HG03025 (cell line): Measurements from ENCODE around the gene LY6G6C.

Experiments
- ATAC-seq: cut with Tn5 transposase; IDR thresholded peaks from one replicate; pipeline ENCODE4 v1.9.1; 2021; ENCODE audit warnings: mild to moderate bottlenecking, moderate library complexity; ENCODE audit not compliant: unreplicated experiment, low FRiP score

Gene LY6G6C

GRCh38 chr6:31687321-31687720 lies 34.2 kb downstream of the LY6G6C start:
- ATAC-seq = no peak

- no peak for ATAC-seq
Measured at GRCh38 chr6:31686483-31686882, 35.1 kb downstream of the LY6G6C start.

GRCh38 chr6:31683591-31683990 lies 38.0 kb downstream of the LY6G6C start:
- no peak for ATAC-seq

DNA sequence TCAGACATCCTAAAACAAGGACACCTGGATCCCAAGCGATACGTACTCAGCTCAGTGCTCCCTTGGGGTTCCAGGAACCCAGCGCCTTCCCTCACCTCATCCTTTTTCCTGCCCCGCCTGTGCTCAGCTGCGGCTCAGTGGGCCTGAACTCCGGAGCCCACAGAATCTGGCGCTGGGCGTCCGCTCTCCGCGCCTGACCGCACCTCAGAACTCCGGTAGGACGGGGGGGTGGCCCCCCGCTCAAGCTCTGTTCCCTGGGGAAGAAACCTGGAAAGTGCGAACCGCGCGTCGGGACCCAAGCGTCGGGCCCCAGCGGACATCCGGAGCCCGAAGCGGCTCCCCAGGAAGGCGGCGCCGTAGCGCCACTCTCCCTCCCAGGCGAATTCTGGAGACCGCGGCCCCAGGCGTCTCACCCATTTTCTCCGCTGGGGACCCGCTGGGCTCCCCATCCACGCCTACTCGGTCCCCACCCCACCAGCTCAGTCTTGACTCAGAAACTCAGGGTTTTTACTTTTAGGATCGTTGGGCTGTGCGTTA lies 40.3 kb downstream of the LY6G6C start:
- ATAC-seq = no peak

DNA sequence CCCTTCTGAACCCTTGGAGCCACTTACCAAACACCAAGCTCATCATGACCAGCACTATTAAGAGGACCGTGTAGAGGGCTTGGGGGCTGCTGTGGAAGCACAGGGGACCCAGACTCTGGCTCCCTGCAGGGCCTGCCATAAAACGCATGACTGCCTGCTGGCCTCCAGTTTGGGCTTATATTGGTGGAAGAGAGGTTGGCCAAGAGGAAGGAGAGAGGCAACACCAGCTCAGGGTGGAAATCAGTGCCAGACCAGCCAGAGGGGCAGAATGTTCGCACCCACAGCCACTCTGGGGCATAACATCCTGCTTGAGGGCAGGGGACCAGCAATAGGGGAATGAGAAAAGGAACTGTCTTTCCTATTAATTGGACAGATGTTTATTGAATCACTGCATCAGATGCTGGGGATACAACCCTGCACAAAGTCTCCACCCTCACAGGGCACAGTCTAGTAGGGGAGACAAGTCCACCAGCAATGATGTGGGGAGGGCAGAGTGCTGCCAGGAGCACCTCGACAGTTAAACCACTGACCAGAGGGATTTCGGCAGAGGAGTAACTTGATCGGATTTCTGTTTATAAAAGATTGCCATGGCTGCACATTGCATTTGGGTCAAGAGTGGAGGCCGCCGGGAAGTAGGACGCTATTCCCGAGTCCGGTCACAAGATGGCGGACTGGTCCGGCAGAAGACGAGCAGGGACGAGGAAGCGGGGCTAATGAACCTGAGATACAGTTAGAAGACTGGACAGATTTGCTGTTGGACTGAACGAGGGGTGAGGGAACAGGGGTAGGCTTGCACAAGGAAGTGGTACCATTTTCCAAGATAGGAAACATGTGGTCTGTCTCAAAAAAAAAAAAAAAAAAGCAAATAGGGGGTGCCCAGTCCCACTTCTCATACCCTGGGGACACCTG lies 41.1 kb downstream of the LY6G6C start, which contains the start of gene LY6G5C:
Gene LY6G5C, minus strand, starts transcription at position 842 of the 909 bp plus-strand sequence. Its CDS starts 694 bp downstream, at position 148.
- no peak for ATAC-seq

- no peak for ATAC-seq
Measured at GRCh38 chr6:31677955-31678354, 43.6 kb downstream of the LY6G6C start.

- no peak for ATAC-seq
Measured at GRCh38 chr6:31676904-31677303, 44.6 kb downstream of the LY6G6C start.

DNA sequence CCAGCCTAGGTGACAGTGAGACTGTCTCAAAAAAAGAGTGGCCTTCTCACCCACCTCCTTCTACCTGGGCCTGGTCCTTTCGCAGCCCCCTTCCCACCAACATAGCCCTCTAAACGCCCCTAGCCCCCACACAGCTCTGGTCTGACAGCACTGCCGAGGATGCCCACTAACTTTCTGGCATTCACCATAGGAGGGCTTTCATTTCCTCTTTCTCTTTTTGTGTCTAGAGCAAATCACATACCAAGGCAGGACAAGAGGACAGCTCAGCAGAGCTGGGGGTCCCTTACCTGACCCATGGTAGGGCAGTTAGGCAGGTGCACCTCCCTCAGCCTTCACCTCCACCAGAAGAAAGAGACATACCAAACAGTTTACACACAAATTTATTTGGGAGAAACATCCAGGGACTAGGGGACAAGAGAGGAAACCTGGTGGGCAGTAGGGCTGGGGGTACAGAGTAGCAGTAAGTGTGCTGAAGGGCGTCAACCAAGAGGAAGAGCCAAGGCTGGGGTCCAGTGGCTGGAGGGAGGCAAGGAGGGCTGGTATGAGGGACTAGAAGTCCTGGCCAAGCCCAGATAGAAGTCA lies 45.1 kb downstream of the LY6G6C start:
- no peak for ATAC-seq

GRCh38 chr6:31669676-31670075 lies 51.9 kb downstream of the LY6G6C start, which contains the start of gene LY6G5B:
Gene LY6G5B (plus strand): TSS chr6:31669976. CDS start chr6:31670951, 975 bp downstream.
- no peak for ATAC-seq
